ENCODE measurements around the gene CRB1. TPM values are rescaled to one million over a fixed set of nuclear protein-coding genes. Genes with fewer than 3 reads are reported as not detected.

Gene CRB1
- total and polyA plus RNA-seq, 2 of the 8 experiments (the other 6 are each of a cell fraction or from before 2014, with no cell fraction given), result 0.03 TPM; not detected in 1

DNA sequence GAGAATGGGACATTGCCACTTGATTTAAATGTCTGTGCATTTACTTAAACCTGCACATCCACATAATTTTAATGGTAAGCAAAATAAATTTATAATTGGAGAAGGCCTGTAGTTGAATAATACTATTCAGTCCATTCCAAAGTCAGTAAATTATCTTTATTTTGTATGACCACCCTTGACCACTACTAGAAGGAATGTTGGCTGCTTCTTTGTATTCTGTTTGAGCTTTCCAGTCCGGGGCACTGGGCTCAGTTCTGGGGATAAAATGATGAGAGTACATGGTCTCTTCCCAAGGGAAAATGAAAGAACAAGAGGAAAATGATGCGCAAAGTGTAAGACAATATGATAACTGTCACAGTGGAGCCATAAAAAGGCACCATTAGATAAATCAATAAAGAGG lies 98.9 kb downstream of the CRB1 start:
- Histone ChIP-seq H2AFZ (ENCODE audit: low read length) (no peak overlapping the region), H3K27ac (ENCODE audit: low read depth, low read length) (no peak overlapping the region), H2BK15ac (ENCODE audit: low read length) (no peak overlapping the region), H3K14ac (ENCODE audit: insufficient read length) (no peak overlapping the region), H3K56ac (replicated peaks; ENCODE audit: insufficient read length, low read depth, low read length) (no peak overlapping the region), H3K4ac (replicated peaks; ENCODE audit: insufficient read length, low read depth, low read length) (no peak overlapping the region), H2BK5ac (ENCODE audit: low read depth, low read length) (no peak overlapping the region), H2BK12ac (ENCODE audit: low read depth, low read length) (no peak overlapping the region), H4K8ac (ENCODE audit: extremely low read depth, insufficient read depth, low read length) (no peak overlapping the region), H4K5ac (ENCODE audit: insufficient read length, low read depth, low read length) (no peak overlapping the region), H2AK5ac (ENCODE audit: low read depth, low read length) (no peak overlapping the region), H3K9me3 (ENCODE audit: insufficient read depth in 2 of 2, low read depth in 1 of 2, low read length in 1 of 2) (no peaks in the 10 kb centered on the region), H3K4me2 (ENCODE audit: insufficient read depth in 1 of 2, low read depth in 2 of 2, low read length in 2 of 2) (no peak overlapping the region), H3K79me2 (ENCODE audit: control insufficient read depth in 1 of 2, insufficient read depth in 2 of 2, low read length in 2 of 2) (no peaks in the 10 kb centered on the region), H2BK120ac (replicated peaks; ENCODE audit: low read depth, low read length) (no peak overlapping the region), H3K9ac (replicated peaks in 1 of 4; ENCODE audit: extremely low read depth in 1 of 4, low read depth in 3 of 4, low read length in 3 of 4) (no peak overlapping the region), H3K4me1 (replicated peaks in 1 of 4; ENCODE audit: control insufficient read depth in 3 of 4, insufficient read depth in 4 of 4, low read length in 3 of 4) (no peaks in the 10 kb centered on the region), H3K36me3 (ENCODE audit: control insufficient read depth in 2 of 4, insufficient read depth in 4 of 4, low read length in 3 of 4) (no peaks in the 10 kb centered on the region), H2BK20ac (ENCODE audit: low read length) (no peak overlapping the region), H3K23ac (ENCODE audit: insufficient read length) (no peak overlapping the region), H4K20me1 (replicated peaks in 1 of 2; ENCODE audit: control insufficient read depth in 1 of 2, insufficient read depth in 2 of 2, low read length in 2 of 2) (no peaks in the 10 kb centered on the region), H4K91ac (replicated peaks; ENCODE audit: insufficient read length, low read length) (no peak overlapping the region), H3K4me3 (ENCODE audit: extremely low read depth in 1 of 4, insufficient read depth in 2 of 4, low read depth in 3 of 4, low read length in 4 of 4) (no peak overlapping the region), H3K23me2 (ENCODE audit: low read depth, low read length) (no peaks in the 10 kb centered on the region), H3K79me1 (ENCODE audit: low read depth, low read length) (no peaks in the 10 kb centered on the region), H3K27me3 (replicated peaks in 1 of 4; ENCODE audit: control insufficient read depth in 3 of 4, extremely low read depth in 1 of 4, insufficient read depth in 3 of 4, low read length in 3 of 4) (no peaks in the 10 kb centered on the region), H3K18ac (ENCODE audit: extremely low read depth, low read length) (no peak overlapping the region)
- 89% methylated on average over 2 of the region's 2 CpGs; no CpG with 5 or more reads in 1 of the 2 experiments for WGBS, 2 experiments (ENCODE audit: extremely low coverage in 1 of 2, insufficient coverage in 1 of 2, insufficient read length in 1 of 2, insufficient replicate concordance in 2 of 2, low coverage in 1 of 2, low lambda C conversion rate in 2 of 2, missing lambda C conversion rate in 1 of 2)
- CTCF ChIA-PET (ENCODE audit: partially characterized antibody), result no interaction called here
- DNase-seq (ENCODE audit: low read depth in 1 of 2, low spot score in 2 of 2) (no peak), FAIRE-seq (no peak)
- POLR2A ChIA-PET (ENCODE audit: partially characterized antibody), result no interaction called here
- TF ChIP-seq SIX5 (IDR thresholded peaks at IDR 0.05; ENCODE audit: low read depth, low read length), result no peak
- TF ChIP-seq MAFK (IDR thresholded peaks at IDR 0.05; ENCODE audit: low read depth, low read length), result no peak
- TF ChIP-seq USF2 (IDR thresholded peaks at IDR 0.05; ENCODE audit: low read length), result no peak
- TF ChIP-seq ATF3 (IDR thresholded peaks at IDR 0.05; ENCODE audit: insufficient read depth, low read depth, low read length), result no peak
- TF ChIP-seq EP300 (IDR thresholded peaks at IDR 0.05; ENCODE audit: borderline replicate concordance in 1 of 2, low read depth in 2 of 2, low read length in 2 of 2), result no peak
- no peak for TF ChIP-seq JUND (IDR thresholded peaks at IDR 0.05; ENCODE audit: low read length)
- TF ChIP-seq SUZ12 (IDR thresholded peaks at IDR 0.05; ENCODE audit: low read length), result no peak
- TF ChIP-seq GABPA (IDR thresholded peaks at IDR 0.05; ENCODE audit: borderline replicate concordance, insufficient read depth, low read length), result no peak
- no peak for TF ChIP-seq FOSL1 (IDR thresholded peaks at IDR 0.05; ENCODE audit: insufficient read depth, low read depth, low read length)
- TF ChIP-seq TBP (IDR thresholded peaks at IDR 0.05; ENCODE audit: low read depth, low read length), result no peak
- no peak for TF ChIP-seq EZH2 (IDR thresholded peaks at IDR 0.05; ENCODE audit: low read depth, low read length, severe bottlenecking)
- no peak for TF ChIP-seq YY1 (IDR thresholded peaks at IDR 0.05; ENCODE audit: low read depth, low read length)
- TF ChIP-seq SIN3A (conservative IDR thresholded peaks at IDR 0.05 in 1 of 2, IDR thresholded peaks at IDR 0.05 in 1 of 2; ENCODE audit: low read depth in 1 of 2, low read length in 2 of 2), result no peak
